Mucosa of rectum (tissue), 2 donors: ENCODE data around the gene MRPL48.
"Not testable (repeated sequence)": the region's sequence is repeated elsewhere in the genome, so short reads cannot be mapped to it uniquely, and the experiment has no call there.

Experiments
- H3K27ac ChIP-seq, 2 donors: one replicate each; pipeline ENCODE4 v1.7.0; 2013; ENCODE audit warnings: inconsistent platforms in 2 of 2, low read depth in 2 of 2, low read length in 2 of 2
- H3K27me3 ChIP-seq, 2 donors: one replicate each; pipeline ENCODE4 v1.7.0; 2013; ENCODE audit warnings: low read length in 2 of 2; ENCODE audit not compliant: control insufficient read depth in 2 of 2, insufficient read depth in 2 of 2
- H3K36me3 ChIP-seq, 2 donors: one replicate each; pipeline ENCODE4 v1.7.0; 2013; ENCODE audit warnings: low read length in 2 of 2; ENCODE audit not compliant: control insufficient read depth in 2 of 2, insufficient read depth in 2 of 2
- H3K4me1 ChIP-seq, 2 donors: one replicate each; pipeline ENCODE4 v1.7.0; 2013; ENCODE audit warnings: low read length in 2 of 2, mild to moderate bottlenecking in 1 of 2; ENCODE audit not compliant: control insufficient read depth in 2 of 2, insufficient read depth in 2 of 2
- H3K4me3 ChIP-seq, 2 donors: one replicate each; pipeline ENCODE4 v1.7.0; 2013; ENCODE audit warnings: low read length in 2 of 2
- H3K9ac ChIP-seq, 2 donors: one replicate each; pipeline ENCODE4 v1.7.0; 2013; ENCODE audit warnings: low read length in 2 of 2, low read depth in 1 of 2, mild to moderate bottlenecking in 1 of 2
- H3K9me3 ChIP-seq, 2 donors: one replicate each; pipeline ENCODE4 v1.7.0; 2013; ENCODE audit warnings: low read length in 2 of 2; ENCODE audit not compliant: control insufficient read depth in 2 of 2
- donor health status: healthy.
- donor health status: Normal muscosa, but diverticular disease.

The MRPL48 gene

GRCh38 chr11:73878771-73879170, 91.1 kb downstream of the MRPL48 start:
- H3K27ac ChIP-seq = no peak overlapping the region
- H3K9me3 ChIP-seq = no peaks in the 10 kb centered on the region
- H3K36me3 ChIP-seq = peaks cover 2 to 4% of the 10 kb centered on the region in 2 donors
- H3K27me3 ChIP-seq = no peaks in the 10 kb centered on the region
- H3K4me1 ChIP-seq = peaks cover 13 to 18% of the 10 kb centered on the region in 2 donors
- H3K9ac ChIP-seq = no peak overlapping the region
- no peak overlapping the region for H3K4me3 ChIP-seq

GRCh38 chr11:73880449-73880848, 92.8 kb downstream of the MRPL48 start:
- not testable (repeated sequence) for H3K27me3 ChIP-seq, H3K27ac ChIP-seq, H3K9me3 ChIP-seq, H3K36me3 ChIP-seq, H3K9ac ChIP-seq, H3K4me3 ChIP-seq
- H3K4me1 ChIP-seq = peaks cover 10 to 16% of the 10 kb centered on the region in 2 donors

GRCh38 chr11:73883856-73884255, 96.2 kb downstream of the MRPL48 start:
- H3K36me3 ChIP-seq = peaks cover 10 to 15% of the 10 kb centered on the region in 2 donors
- no peak overlapping the region for H3K4me3 ChIP-seq
- H3K27me3 ChIP-seq = no peaks in the 10 kb centered on the region
- no peak overlapping the region for H3K9ac ChIP-seq
- no peak overlapping the region for H3K27ac ChIP-seq
- no peaks in the 10 kb centered on the region for H3K9me3 ChIP-seq
- H3K4me1 ChIP-seq = no peaks in the 10 kb centered on the region

GRCh38 chr11:73888244-73888643, 100.6 kb downstream of the MRPL48 start:
- H3K36me3 ChIP-seq = peaks cover 19 to 23% of the 10 kb centered on the region in 2 donors
- no peaks in the 10 kb centered on the region for H3K4me1 ChIP-seq
- H3K27ac ChIP-seq = no peak overlapping the region
- no peaks in the 10 kb centered on the region for H3K27me3 ChIP-seq
- H3K4me3 ChIP-seq = no peak overlapping the region
- no peak overlapping the region for H3K9ac ChIP-seq
- no peaks in the 10 kb centered on the region for H3K9me3 ChIP-seq

- no peaks in the 10 kb centered on the region for H3K9me3 ChIP-seq
- peaks cover 18 to 19% of the 10 kb centered on the region in 2 donors for H3K36me3 ChIP-seq
- no peak overlapping the region for H3K4me3 ChIP-seq
- no peak overlapping the region for H3K9ac ChIP-seq
- H3K4me1 ChIP-seq = no peaks in the 10 kb centered on the region
- no peaks in the 10 kb centered on the region for H3K27me3 ChIP-seq
- no peak overlapping the region for H3K27ac ChIP-seq
These were observed 101.3 kb downstream of the MRPL48 start for GRCh38 chr11:73889019-73889418.

- Histone ChIP-seq H3K9me3 (no peaks in the 10 kb centered on the region), H3K27ac (no peak overlapping the region), H3K9ac (no peak overlapping the region), H3K36me3 (peaks cover 17 to 19% of the 10 kb centered on the region in 2 donors), H3K27me3 (no peaks in the 10 kb centered on the region), H3K4me1 (no peaks in the 10 kb centered on the region), H3K4me3 (no peak overlapping the region)
These were observed 101.9 kb downstream of the MRPL48 start for GRCh38 chr11:73889536-73889935.

GRCh38 chr11:73893041-73893440, 105.4 kb downstream of the MRPL48 start:
- Histone ChIP-seq H3K9me3 (no peaks in the 10 kb centered on the region), H3K27ac (no peak overlapping the region), H3K4me3 (no peak overlapping the region), H3K4me1 (no peaks in the 10 kb centered on the region), H3K9ac (no peak overlapping the region), H3K36me3 (peaks cover 14 to 19% of the 10 kb centered on the region in 2 donors), H3K27me3 (no peaks in the 10 kb centered on the region)

GRCh38 chr11:73894725-73895335, 107.2 kb downstream of the MRPL48 start:
- peaks cover 10 to 12% of the 10 kb centered on the region in 2 donors for H3K36me3 ChIP-seq
- no peak overlapping the region for H3K27ac ChIP-seq
- no peaks in the 10 kb centered on the region for H3K4me1 ChIP-seq
- no peak overlapping the region for H3K4me3 ChIP-seq
- H3K9ac ChIP-seq = no peak overlapping the region
- H3K27me3 ChIP-seq = no peaks in the 10 kb centered on the region
- H3K9me3 ChIP-seq = no peaks in the 10 kb centered on the region

GRCh38 chr11:73902303-73902702, 114.6 kb downstream of the MRPL48 start:
- no peaks in the 10 kb centered on the region for H3K9me3 ChIP-seq
- H3K4me1 ChIP-seq = no peaks in the 10 kb centered on the region
- H3K36me3 ChIP-seq = peaks cover 10 to 17% of the 10 kb centered on the region in 2 donors
- H3K4me3 ChIP-seq = no peak overlapping the region
- H3K9ac ChIP-seq = no peak overlapping the region
- no peaks in the 10 kb centered on the region for H3K27me3 ChIP-seq
- no peak overlapping the region for H3K27ac ChIP-seq

GRCh38 chr11:73907191-73907590, 119.5 kb downstream of the MRPL48 start:
- Histone ChIP-seq H3K9me3 (no peaks in the 10 kb centered on the region), H3K4me3 (no peak overlapping the region), H3K27me3 (no peaks in the 10 kb centered on the region), H3K36me3 (peaks cover 12 to 17% of the 10 kb centered on the region in 2 donors), H3K27ac (no peak overlapping the region), H3K9ac (no peak overlapping the region), H3K4me1 (no peaks in the 10 kb centered on the region)
